Astrocyte (in vitro differentiated cells and primary cell): ENCODE data around the gene ZBTB34. TPM values are rescaled to one million over a fixed set of nuclear protein-coding genes. Genes with fewer than 3 reads are reported as not detected.

Source experiments
- DNase-seq: peaks from one replicate; pipeline ENCODE4 v3.0.0-alpha.2; 2010; ENCODE audit warnings: low read depth
- FAIRE-seq: peaks from 2 replicates; lab custom pipeline; 2011; peaks lifted over from hg19 to GRCh38; lab: Jason Lieb, UNC
- H2AFZ ChIP-seq: 2 replicates; pipeline ENCODE4 v1.6.0; 2012; ENCODE audit warnings: low read depth, low read length, inconsistent platforms
- H3K27ac ChIP-seq: 2 replicates; pipeline ENCODE4 v1.5.1; 2011; ENCODE audit warnings: low read depth, low read length, inconsistent platforms
- H3K27me3 ChIP-seq: 2 replicates; pipeline ENCODE4 v1.6.0; 2011; ENCODE audit warnings: low read length, inconsistent platforms; ENCODE audit not compliant: insufficient read depth
- H3K36me3 ChIP-seq: 2 replicates; pipeline ENCODE4 v1.5.1; 2011; ENCODE audit warnings: low read length, inconsistent platforms; ENCODE audit not compliant: insufficient read depth
- H3K4me1 ChIP-seq: 2 replicates; pipeline ENCODE4 v1.5.1; 2011; ENCODE audit warnings: low read length, inconsistent platforms; ENCODE audit not compliant: insufficient read depth
- H3K4me2 ChIP-seq: 2 replicates; pipeline ENCODE4 v1.6.0; 2012; ENCODE audit warnings: low read length, inconsistent platforms
- H3K4me3 ChIP-seq: 2 replicates; pipeline ENCODE4 v1.5.1; 2011; ENCODE audit warnings: low read depth, mild to moderate bottlenecking, low read length, inconsistent platforms; ENCODE audit not compliant: insufficient read depth
- H3K79me2 ChIP-seq: 2 replicates; pipeline ENCODE4 v1.6.0; 2012; ENCODE audit warnings: mild to moderate bottlenecking, low read length, inconsistent platforms; ENCODE audit not compliant: insufficient read depth
- H3K9ac ChIP-seq: 2 replicates; pipeline ENCODE4 v1.6.0; 2012; ENCODE audit warnings: mild to moderate bottlenecking, low read length, inconsistent platforms
- H3K9me3 ChIP-seq: 2 replicates; pipeline ENCODE4 v1.5.1; 2012; ENCODE audit warnings: low read depth, mild to moderate bottlenecking, low read length, inconsistent platforms; ENCODE audit not compliant: insufficient read depth
- H4K20me1 ChIP-seq: 2 replicates; pipeline ENCODE4 v1.6.0; 2012; ENCODE audit warnings: low read length, inconsistent platforms; ENCODE audit not compliant: insufficient read depth
- H3K27ac Mint-ChIP-seq: one replicate; pipeline ENCODE4 v1.8.0; 2021; ENCODE audit warnings: mild to moderate bottlenecking, mixed read lengths; ENCODE audit not compliant: unreplicated experiment
- H3K27me3 Mint-ChIP-seq: one replicate; pipeline ENCODE4 v1.8.0; 2021; ENCODE audit warnings: low read depth, mixed read lengths; ENCODE audit not compliant: unreplicated experiment
- H3K36me3 Mint-ChIP-seq: one replicate; pipeline ENCODE4 v1.8.0; 2021; ENCODE audit warnings: low read depth, mixed read lengths; ENCODE audit not compliant: unreplicated experiment
- H3K4me1 Mint-ChIP-seq: one replicate; pipeline ENCODE4 v1.8.0; 2021; ENCODE audit warnings: low read depth, mixed read lengths; ENCODE audit not compliant: unreplicated experiment
- H3K4me3 Mint-ChIP-seq: one replicate; pipeline ENCODE4 v1.8.0; 2021; ENCODE audit warnings: mild to moderate bottlenecking, moderate library complexity, mixed read lengths; ENCODE audit not compliant: unreplicated experiment
- H3K9me3 Mint-ChIP-seq: one replicate; pipeline ENCODE4 v1.8.0; 2021; ENCODE audit warnings: mild to moderate bottlenecking, mixed read lengths; ENCODE audit not compliant: unreplicated experiment
- CTCF ChIP-seq: IDR thresholded peaks from 2 replicates; pipeline ENCODE4 v1.5.1; 2011; ENCODE audit warnings: low read depth, mild to moderate bottlenecking, inconsistent platforms, low read length, moderate library complexity; ENCODE audit not compliant: insufficient read depth
- EZH2 ChIP-seq: IDR thresholded peaks from 2 replicates; pipeline ENCODE4 v1.6.1; 2012; ENCODE audit warnings: mild to moderate bottlenecking, low read length, inconsistent platforms; ENCODE audit not compliant: insufficient read depth
- total RNA-seq: library from RNA; stranded (reverse); gene quantifications from 2 replicates; pipeline ENCODE4 v1.2.1, GENCODE V29; 2021

The ZBTB34 gene
- total RNA-seq, 1 donor from 2014 or later: 14.7 TPM

GRCh38 chr9:126852086-126852688 is 8.3 kb upstream of the ZBTB34 start:
- H3K9me3 ChIP-seq: no peaks in the 10 kb centered on the region
- FAIRE-seq: no peak
- peaks cover 3% of the 10 kb centered on the region for H4K20me1 ChIP-seq
- no peaks in the 10 kb centered on the region for H3K79me2 ChIP-seq
- no peak overlapping the region for H3K4me2 ChIP-seq
- no peak overlapping the region for H3K9ac ChIP-seq
- H3K27me3 ChIP-seq: peaks cover 40% of the 10 kb centered on the region
- H3K4me3 Mint-ChIP-seq: no peak overlapping the region
- no peak overlapping the region for H2AFZ ChIP-seq
- H3K27ac Mint-ChIP-seq: no peak overlapping the region
- peaks cover 2% of the 10 kb centered on the region for H3K9me3 Mint-ChIP-seq
- DNase-seq: no peak
- H3K4me1 Mint-ChIP-seq: peaks cover 4% of the 10 kb centered on the region
- H3K4me1 ChIP-seq: no peaks in the 10 kb centered on the region
- H3K27me3 Mint-ChIP-seq: peaks cover 18% of the 10 kb centered on the region
- no peaks in the 10 kb centered on the region for H3K36me3 ChIP-seq
- H3K4me3 ChIP-seq: no peak overlapping the region
- H3K27ac ChIP-seq: no peak overlapping the region
- no peak for TF ChIP-seq CTCF
- TF ChIP-seq EZH2: no peak
- H3K36me3 Mint-ChIP-seq: no peaks in the 10 kb centered on the region

GRCh38 chr9:126853667-126854066 is 6.8 kb upstream of the ZBTB34 start:
- H3K36me3 ChIP-seq: no peaks in the 10 kb centered on the region
- H3K4me3 Mint-ChIP-seq: peak overlapping the region; percentile 50
- no peak for FAIRE-seq
- H3K27me3 ChIP-seq: peaks cover 50% of the 10 kb centered on the region
- H3K36me3 Mint-ChIP-seq: no peaks in the 10 kb centered on the region
- no peaks in the 10 kb centered on the region for H3K4me1 ChIP-seq
- no peak overlapping the region for H3K9ac ChIP-seq
- no peak overlapping the region for H3K4me3 ChIP-seq
- H3K4me1 Mint-ChIP-seq: peaks cover 4% of the 10 kb centered on the region
- TF ChIP-seq CTCF (no peak), EZH2 (no peak)
- peaks cover 3% of the 10 kb centered on the region for H4K20me1 ChIP-seq
- peak; percentile 32 for DNase-seq
- peak overlapping the region; percentile 84 for H3K27ac Mint-ChIP-seq
- peaks cover 27% of the 10 kb centered on the region for H3K27me3 Mint-ChIP-seq
- H3K27ac ChIP-seq: peak overlapping the region; percentile 19
- H3K9me3 ChIP-seq: no peaks in the 10 kb centered on the region
- peaks cover 2% of the 10 kb centered on the region for H3K9me3 Mint-ChIP-seq
- no peak overlapping the region for H2AFZ ChIP-seq
- no peaks in the 10 kb centered on the region for H3K79me2 ChIP-seq
- no peak overlapping the region for H3K4me2 ChIP-seq

GRCh38 chr9:126854734-126855133 is 5.7 kb upstream of the ZBTB34 start:
- H3K27me3 Mint-ChIP-seq: peaks cover 27% of the 10 kb centered on the region
- DNase-seq (no peak), FAIRE-seq (no peak)
- H3K36me3 Mint-ChIP-seq: no peaks in the 10 kb centered on the region
- peaks cover 2% of the 10 kb centered on the region for H3K9me3 Mint-ChIP-seq
- H3K4me1 Mint-ChIP-seq: peaks cover 4% of the 10 kb centered on the region
- Histone ChIP-seq H3K4me3 (no peak overlapping the region), H3K27me3 (peaks cover 52% of the 10 kb centered on the region), H4K20me1 (peaks cover 3% of the 10 kb centered on the region), H3K79me2 (no peaks in the 10 kb centered on the region), H3K9me3 (no peaks in the 10 kb centered on the region), H3K4me2 (no peak overlapping the region), H3K4me1 (peaks cover 2% of the 10 kb centered on the region), H3K27ac (no peak overlapping the region), H3K36me3 (no peaks in the 10 kb centered on the region), H3K9ac (no peak overlapping the region), H2AFZ (no peak overlapping the region)
- H3K27ac Mint-ChIP-seq: no peak overlapping the region
- H3K4me3 Mint-ChIP-seq: no peak overlapping the region
- no peak for TF ChIP-seq EZH2
- no peak for TF ChIP-seq CTCF
